NOMO-1 treated with DMSO at 0.1 percent for 48 hours (cell line): Measurements from ENCODE around the gene RAB11FIP4.

Experiments used
- DNase-seq: peaks from one replicate; lab custom pipeline; 2025; ENCODE audit not compliant: unreplicated experiment; lab: John Stamatoyannopoulos, UW

The RAB11FIP4 gene

GRCh38 chr17:31480904-31481782, 89.7 kb downstream of the RAB11FIP4 start:
- DNase-seq = no peak

- DNase-seq = no peak
Measured at GRCh38 chr17:31481783-31482081, 90.3 kb downstream of the RAB11FIP4 start.

DNA sequence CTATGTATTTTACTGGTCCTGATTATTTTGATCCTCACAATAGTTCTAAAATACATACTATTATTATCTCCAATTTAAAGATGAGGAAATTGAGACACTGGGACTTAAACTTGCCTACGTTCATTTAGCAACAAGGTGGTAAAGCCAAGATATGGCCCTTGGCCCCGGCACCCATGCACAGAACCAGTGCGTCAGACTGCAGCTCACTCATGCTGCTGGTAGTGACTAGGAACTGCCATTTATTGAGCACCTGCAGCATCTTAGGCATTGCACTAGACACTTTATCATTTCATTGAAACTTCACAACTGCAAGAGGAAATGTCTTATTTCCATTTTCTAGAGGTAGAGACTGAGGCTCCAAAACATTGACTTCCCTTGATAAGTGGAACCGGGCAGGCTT, 93.3 kb downstream of the RAB11FIP4 start:
- DNase-seq = no peak

- DNase-seq = no peak
Measured at GRCh38 chr17:31486351-31487062, 95.0 kb downstream of the RAB11FIP4 start.

DNA sequence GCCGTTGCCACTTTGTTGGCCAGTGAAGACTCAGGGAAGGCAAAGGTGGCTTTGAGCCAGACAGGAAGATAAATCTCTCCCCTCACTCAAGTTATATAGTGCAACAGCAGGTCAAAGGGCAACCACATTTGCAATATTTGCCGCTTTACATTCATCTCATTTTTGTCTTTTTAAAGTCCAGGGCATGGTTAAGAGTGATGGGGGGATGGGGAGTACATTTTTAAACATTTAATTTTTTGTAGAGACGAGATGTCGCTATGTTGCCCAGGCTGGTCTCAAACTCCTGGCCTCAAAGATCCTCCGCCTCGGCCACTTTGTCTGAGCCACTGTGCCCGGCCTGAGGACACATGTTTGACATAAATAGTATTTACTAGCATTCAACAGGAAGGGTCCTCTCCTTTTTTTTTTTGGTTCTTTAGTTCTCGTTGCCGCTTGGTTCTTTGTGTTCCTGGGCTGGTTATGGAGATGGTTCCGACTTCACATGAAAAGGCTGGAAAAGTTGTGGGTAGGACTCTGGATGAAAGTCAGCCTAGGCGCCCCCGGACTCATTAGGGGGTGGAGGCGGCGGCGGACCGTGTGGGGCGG, 95.7 kb downstream of the RAB11FIP4 start:
- no peak for DNase-seq

- DNase-seq = peak; percentile 92
Measured at GRCh38 chr17:31487648-31488263, 96.3 kb downstream of the RAB11FIP4 start.

DNA sequence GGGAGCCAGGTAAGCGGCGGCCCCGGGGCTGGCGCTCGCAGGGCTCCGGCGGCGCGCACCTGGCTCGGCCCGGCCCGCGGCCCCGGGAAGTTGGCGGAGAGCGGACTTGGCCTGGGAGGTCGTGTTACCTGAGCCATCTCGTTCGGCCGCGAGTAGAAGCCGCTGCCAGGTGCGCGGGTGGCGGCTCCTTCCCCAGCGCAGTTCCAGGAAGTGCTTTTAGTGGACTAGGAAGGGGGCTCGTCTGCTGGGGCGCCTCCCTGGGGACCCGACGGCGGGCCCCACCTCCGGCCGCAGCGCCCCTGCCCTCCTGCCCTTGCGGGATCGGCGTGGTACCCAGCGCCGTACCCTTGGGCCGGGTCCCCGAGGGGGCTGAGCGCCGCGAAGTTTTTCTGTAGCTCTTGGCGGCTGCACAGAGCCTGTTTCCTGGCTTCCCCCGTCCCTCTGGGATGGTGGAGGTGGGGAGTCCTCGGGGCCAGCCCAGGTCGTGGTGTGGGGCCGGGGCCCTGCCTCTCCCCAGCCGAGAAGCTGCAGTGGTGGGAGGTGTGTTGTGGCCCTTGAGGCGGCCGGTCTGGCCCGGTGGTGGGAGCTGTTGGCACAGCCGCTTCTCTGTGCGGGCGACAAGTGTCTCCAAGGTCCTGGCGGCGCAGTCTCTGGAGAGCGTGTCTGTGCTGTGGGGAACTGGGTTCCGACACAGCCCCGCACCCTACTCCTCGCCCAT, 96.9 kb downstream of the RAB11FIP4 start:
- DNase-seq = peak; percentile 9

DNA sequence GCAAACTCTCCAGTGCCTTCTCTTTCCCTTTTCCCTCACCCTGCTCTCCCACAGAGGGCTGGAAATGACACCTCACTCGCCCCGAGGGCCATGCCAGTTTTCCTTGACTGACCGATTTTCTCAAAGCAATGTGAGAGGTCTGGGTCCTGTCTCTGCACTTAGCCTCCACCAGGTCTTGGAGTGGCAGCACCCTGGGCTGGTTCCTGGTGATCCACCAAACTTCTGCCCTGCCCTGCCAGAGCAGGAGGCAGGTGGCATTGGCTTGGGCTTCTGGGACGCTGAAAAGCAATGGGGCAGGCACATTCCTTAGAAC, 97.5 kb downstream of the RAB11FIP4 start:
- no peak for DNase-seq

DNA sequence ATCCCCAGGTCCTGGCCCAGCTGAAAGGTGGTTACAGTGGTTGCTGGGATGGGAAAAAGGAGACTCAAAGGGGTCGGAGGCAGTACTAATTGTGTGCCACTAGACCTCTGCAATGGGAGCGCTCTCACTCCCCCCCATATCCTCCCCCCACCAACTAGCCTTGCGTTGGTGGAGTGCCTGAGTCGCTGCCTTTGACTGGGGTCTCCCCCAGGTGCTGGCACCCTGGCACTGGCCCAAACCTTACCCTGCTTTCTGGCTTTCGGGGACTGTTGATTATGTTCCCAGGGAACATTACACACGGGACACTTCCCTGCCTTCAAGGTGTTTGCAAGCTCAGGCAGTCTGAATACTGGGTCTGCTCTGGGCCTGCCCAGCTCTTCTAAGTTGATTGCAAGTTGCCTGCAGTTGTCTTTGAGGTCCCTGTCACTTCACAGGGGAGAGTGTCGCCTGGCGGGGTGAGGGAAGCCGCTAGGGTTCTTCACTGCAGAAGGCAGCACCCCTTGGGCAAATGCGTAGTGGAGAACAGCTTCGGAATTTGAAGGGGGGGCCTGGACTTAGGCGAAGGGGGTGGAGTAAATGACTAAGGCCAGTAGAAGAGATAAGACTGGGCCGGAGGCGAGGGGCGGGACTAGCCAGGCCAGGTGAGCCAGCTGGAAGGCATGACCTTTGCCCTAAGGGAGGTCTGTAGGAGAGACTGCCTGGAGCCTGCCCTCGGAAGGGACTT, 98.0 kb downstream of the RAB11FIP4 start:
- no peak for DNase-seq

GRCh38 chr17:31490019-31490650, 98.7 kb downstream of the RAB11FIP4 start:
- no peak for DNase-seq

- no peak for DNase-seq
Measured at GRCh38 chr17:31490671-31491375, 99.3 kb downstream of the RAB11FIP4 start.

DNA sequence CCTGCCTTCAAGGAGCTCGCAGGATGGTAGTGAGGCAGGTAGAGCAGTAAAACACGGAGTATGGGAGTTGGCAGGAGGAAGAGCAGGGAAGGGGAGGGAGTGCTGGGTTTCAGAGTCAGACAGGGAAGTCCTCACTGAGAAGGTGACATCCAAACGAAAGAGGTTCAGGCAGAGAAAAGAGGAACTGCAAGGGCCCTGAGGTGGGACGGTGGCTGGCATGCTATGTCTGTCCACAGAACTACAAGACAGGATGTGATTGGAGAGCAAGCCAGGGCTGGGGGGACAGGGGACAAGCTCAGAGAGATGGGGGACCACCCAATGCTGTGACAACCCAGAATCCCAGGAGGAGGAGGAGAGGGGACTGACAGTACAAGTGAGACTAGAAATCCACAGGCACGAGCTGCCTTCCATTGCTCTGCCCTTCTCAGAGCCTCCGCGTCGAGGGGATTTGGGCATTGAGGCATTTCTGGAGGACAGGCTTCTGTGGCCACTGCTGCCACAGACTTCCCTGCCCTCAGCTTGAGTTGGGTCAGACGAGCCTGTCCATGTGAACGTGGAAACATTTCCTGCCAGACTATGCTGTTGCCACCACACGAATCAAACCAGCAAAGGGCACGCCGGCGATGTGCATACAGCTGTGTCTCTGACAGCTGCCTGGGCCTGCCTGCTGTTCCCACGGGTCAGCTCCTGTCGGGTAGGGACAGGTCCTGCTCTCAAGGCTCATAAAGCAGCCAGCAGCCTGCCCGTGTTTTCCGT, 100.1 kb downstream of the RAB11FIP4 start:
- DNase-seq = peak; percentile 83

- no peak for DNase-seq
Measured at GRCh38 chr17:31492206-31492605, 100.7 kb downstream of the RAB11FIP4 start.

DNA sequence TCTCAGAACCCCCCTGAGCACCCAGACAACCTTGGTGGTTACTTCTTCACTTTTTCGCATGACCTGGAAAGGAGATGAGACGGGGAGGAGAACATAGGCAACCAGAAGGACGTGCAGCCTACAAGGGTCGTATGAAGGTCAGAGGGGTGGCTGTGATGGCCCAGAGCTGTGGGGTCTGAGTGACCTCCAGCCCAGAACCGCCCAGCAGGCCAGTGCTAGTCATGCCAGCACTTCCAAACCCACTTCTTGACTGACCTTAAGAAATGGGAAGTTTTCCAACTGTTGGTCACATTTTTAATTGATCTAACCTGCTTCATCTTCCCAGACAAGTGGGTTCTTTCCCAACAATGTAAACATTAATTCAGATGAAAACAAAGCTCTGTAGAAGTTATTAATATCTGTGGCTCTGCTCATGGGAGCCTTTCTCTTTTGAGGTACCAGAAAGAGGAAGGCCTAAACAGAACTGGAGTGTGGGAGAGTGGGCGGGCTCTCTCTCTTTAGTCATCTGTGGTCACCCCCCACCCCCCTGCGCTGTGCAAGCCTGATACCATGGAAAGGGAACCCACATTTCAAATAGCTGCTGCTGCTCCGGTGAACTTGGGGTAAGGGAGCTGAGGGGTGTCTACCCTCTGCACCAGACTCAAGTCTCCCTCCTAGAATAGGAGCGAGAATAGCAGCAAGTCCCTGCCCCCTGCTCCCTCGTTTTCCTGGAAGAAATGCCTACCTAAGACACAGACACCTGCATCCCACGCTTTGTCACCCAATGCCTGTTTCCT, 101.6 kb downstream of the RAB11FIP4 start:
- peak; percentile 88 for DNase-seq

DNA sequence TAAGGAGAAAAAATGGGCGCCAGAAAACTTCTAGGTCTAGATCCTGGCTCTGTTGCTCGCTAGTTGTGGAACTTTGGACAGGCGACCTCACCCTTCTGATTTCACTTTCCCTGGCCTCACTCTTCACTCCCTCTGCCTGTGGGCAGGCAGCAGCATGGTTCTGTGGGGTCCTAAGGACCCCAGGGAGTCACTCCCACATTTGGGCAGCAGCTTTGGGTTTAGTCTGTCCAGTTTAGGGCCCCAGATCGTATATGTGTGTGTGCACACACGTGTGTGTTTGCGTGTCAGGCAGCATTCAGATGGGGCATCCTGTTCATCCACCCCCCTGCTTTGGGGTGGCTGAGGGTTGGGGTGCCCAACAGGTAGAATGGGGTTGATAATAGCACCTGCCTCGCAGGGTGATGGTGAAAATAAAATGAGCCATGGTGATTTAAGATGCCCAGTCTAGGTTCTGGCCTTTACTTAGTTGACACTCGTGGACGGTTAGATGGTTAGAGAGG, 102.2 kb downstream of the RAB11FIP4 start:
- DNase-seq = no peak

DNA sequence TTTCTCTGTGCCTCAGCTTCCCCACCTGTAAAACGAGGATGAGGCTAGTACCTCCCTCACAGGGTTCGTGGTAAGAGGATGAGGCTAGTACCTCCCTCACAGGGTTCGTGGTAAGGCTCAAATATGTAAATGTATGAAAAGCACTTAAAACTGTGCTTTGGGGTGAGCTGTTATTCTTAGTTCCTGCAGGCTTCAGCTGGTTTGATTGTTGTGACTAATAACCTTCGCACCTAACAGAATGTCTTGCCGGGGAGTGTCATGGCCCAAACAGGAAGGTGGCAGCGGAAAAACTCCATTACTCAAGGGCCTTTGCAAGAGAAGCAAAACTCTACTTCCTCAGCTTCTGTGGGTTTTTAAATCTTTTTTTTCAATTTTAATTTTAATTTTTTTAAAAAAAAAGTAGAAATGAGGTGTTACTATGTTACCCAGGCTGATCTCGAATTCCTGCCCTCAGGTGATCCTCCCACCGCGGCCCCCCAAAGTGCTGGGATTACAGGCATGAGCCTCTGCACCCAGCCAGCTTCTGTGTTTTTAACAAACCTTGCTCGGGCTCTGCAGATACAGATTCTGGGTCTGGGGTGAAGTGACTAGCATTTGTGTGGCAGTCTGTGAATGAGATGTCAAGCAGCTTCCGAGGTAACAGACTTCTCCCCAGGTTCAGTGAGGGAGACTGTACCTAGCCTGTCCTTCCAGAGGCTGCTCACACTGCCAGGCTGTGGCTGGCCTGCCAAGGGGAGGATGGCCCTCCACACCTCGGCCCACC, 103.0 kb downstream of the RAB11FIP4 start:
- peak; percentile 95 for DNase-seq
